BLaER1 treated with 17β-estradiol and CSF1 and Interleukin-3, amounts not matched to agents 10 nM and 100 nM (cell line): Measurements from ENCODE around the gene NOS3.
A peak's percentile ranks its signal among the peaks of the same experiment; 100 is the strongest.

Experiments
- H3K27ac ChIP-seq, 11 experiments: shearing (Covaris generic); formaldehyde crosslinking; 2 replicates each; pipeline ENCODE4 v1.8.1; 2022
- H3K27me3 ChIP-seq, 11 experiments: shearing (Covaris generic); formaldehyde crosslinking; 2 replicates each; pipeline ENCODE4 v1.8.1; 2022
- H3K36me3 ChIP-seq, 11 experiments: shearing (Covaris generic); formaldehyde crosslinking; 2 replicates each; pipeline ENCODE4 v1.8.1; 2022
- H3K4me1 ChIP-seq, 10 experiments: shearing (Covaris generic); formaldehyde crosslinking; 2 replicates each; pipeline ENCODE4 v1.8.1; 2022
- H3K4me2 ChIP-seq, 11 experiments: shearing (Covaris generic); formaldehyde crosslinking; 2 replicates each; pipeline ENCODE4 v1.8.1; 2022
- H3K4me3 ChIP-seq, 10 experiments: shearing (Covaris generic); formaldehyde crosslinking; 2 replicates each; pipeline ENCODE4 v1.8.1; 2022
- H3K9ac ChIP-seq, 11 experiments: shearing (Covaris generic); formaldehyde crosslinking; 2 replicates each; pipeline ENCODE4 v1.8.1; 2022
- H3K9me3 ChIP-seq, 11 experiments: shearing (Covaris generic); formaldehyde crosslinking; replicated peaks in 1 of 11; 2 replicates each; pipeline ENCODE4 v1.8.1; 2022
- H4K20me1 ChIP-seq, 11 experiments: shearing (Covaris generic); formaldehyde crosslinking; 2 replicates each; pipeline ENCODE4 v1.8.1; 2022
- Cebpa-rat ChIP-seq, 11 experiments: shearing (Covaris generic); IDR thresholded peaks; 2 replicates each; pipeline ENCODE4 v1.8.1; 2022

NOS3 gene

GRCh38 chr7:150990416-150991186, at the start of gene NOS3:
TSS of gene NOS3 (plus strand) at chr7:150991017. CDS start at chr7:150993804, 2,787 bp downstream.
- Histone ChIP-seq H3K9ac (peak within 1 kb of the TSS in 7 of 11 experiments; percentile 69 to 80 (median 73); a peak in 10 of 22 replicates), H3K36me3 (peaks cover 0 to 11% (median 0%) of the 10 kb centered on the region in 11 experiments; a peak in 1 of 22 replicates), H3K4me2 (peak within 1 kb of the TSS; percentile 80 to 97 (median 93)), H3K4me3 (peak within 1 kb of the TSS in 2 of 10 experiments; percentile 14 to 38; a peak in 1 of 20 replicates), H4K20me1 (peaks cover 0 to 15% (median 0%) of the 10 kb centered on the region in 11 experiments; a peak in 4 of 22 replicates), H3K4me1 (peaks cover 65 to 77% (median 72%) of the 10 kb centered on the region in 10 experiments), H3K9me3 (peaks cover 17 to 23% (median 20%) of the 10 kb centered on the region in 11 experiments), H3K27ac (peak within 1 kb of the TSS in 8 of 11 experiments; percentile 75 to 91 (median 82); a peak in 13 of 22 replicates), H3K27me3 (no peaks in the 10 kb centered on the region)
- TF ChIP-seq Cebpa-rat (IDR thresholded peaks at IDR 0.05): no peak

- no peaks in the 10 kb centered on the region for H3K36me3 ChIP-seq
- peak overlapping the region; percentile 47 to 89 (median 79) for H3K4me2 ChIP-seq
- H3K4me1 ChIP-seq: peaks cover 61 to 92% (median 81%) of the 10 kb centered on the region in 10 experiments
- H3K27me3 ChIP-seq: 0 out of 22 replicates have a peak, but pooled peaks cover 0 to 8% (median 0%) of the 10 kb centered on the region in 11 experiments
- peaks cover 0 to 22% (median 0%) of the 10 kb centered on the region in 11 experiments; a peak in 6 of 22 replicates for H4K20me1 ChIP-seq
- peak overlapping the region in 2 of 11 experiments; percentile 4 to 37; a peak in 2 of 22 replicates for H3K27ac ChIP-seq
- TF ChIP-seq Cebpa-rat (IDR thresholded peaks at IDR 0.05): no peak
- peak overlapping the region in 2 of 11 experiments; percentile 14 to 33; a peak in 2 of 22 replicates for H3K9ac ChIP-seq
- H3K9me3 ChIP-seq: no peaks in the 10 kb centered on the region
- H3K4me3 ChIP-seq: no peak overlapping the region
These were observed 49.3 kb upstream of the NOS3 start for GRCh38 chr7:150941351-150942000.

GRCh38 chr7:150942001-150942590, 48.7 kb upstream of the NOS3 start:
- TF ChIP-seq Cebpa-rat (IDR thresholded peaks at IDR 0.05): no peak
- H3K36me3 ChIP-seq: no peaks in the 10 kb centered on the region
- peak overlapping the region in 2 of 11 experiments; percentile 14 to 33; a peak in 2 of 22 replicates for H3K9ac ChIP-seq
- peak overlapping the region; percentile 47 to 89 (median 79) for H3K4me2 ChIP-seq
- H3K27ac ChIP-seq: peak overlapping the region in 2 of 11 experiments; percentile 4 to 37; a peak in 2 of 22 replicates
- peaks cover 0 to 24% (median 0%) of the 10 kb centered on the region in 11 experiments; a peak in 6 of 22 replicates for H4K20me1 ChIP-seq
- peaks cover 65 to 90% (median 79%) of the 10 kb centered on the region in 10 experiments for H3K4me1 ChIP-seq
- no peak overlapping the region for H3K4me3 ChIP-seq
- H3K9me3 ChIP-seq: no peaks in the 10 kb centered on the region
- H3K27me3 ChIP-seq: 0 out of 22 replicates have a peak, but pooled peaks cover 0 to 7% (median 0%) of the 10 kb centered on the region in 11 experiments

GRCh38 chr7:150942591-150943452, 48.0 kb upstream of the NOS3 start:
- Histone ChIP-seq H4K20me1 (peaks cover 0 to 24% (median 0%) of the 10 kb centered on the region in 11 experiments; a peak in 6 of 22 replicates), H3K27ac (no peak overlapping the region), H3K4me3 (no peak overlapping the region), H3K9ac (no peak overlapping the region; a peak in 1 of 22 replicates), H3K4me1 (peaks cover 57 to 83% (median 72%) of the 10 kb centered on the region in 10 experiments), H3K36me3 (no peaks in the 10 kb centered on the region), H3K4me2 (peak overlapping the region; percentile 47 to 89 (median 79); a peak in 21 of 22 replicates), H3K27me3 (no peaks in the 10 kb centered on the region), H3K9me3 (no peaks in the 10 kb centered on the region)
- no peak for TF ChIP-seq Cebpa-rat (IDR thresholded peaks at IDR 0.05)

GRCh38 chr7:150943453-150943814, 47.4 kb upstream of the NOS3 start:
- H3K36me3 ChIP-seq: no peaks in the 10 kb centered on the region
- no peak overlapping the region for H3K4me3 ChIP-seq
- peaks cover 51 to 77% (median 66%) of the 10 kb centered on the region in 10 experiments for H3K4me1 ChIP-seq
- no peak overlapping the region for H3K27ac ChIP-seq
- no peak for TF ChIP-seq Cebpa-rat (IDR thresholded peaks at IDR 0.05)
- peaks cover 0 to 24% (median 0%) of the 10 kb centered on the region in 11 experiments; a peak in 6 of 22 replicates for H4K20me1 ChIP-seq
- no peaks in the 10 kb centered on the region for H3K9me3 ChIP-seq
- H3K27me3 ChIP-seq: no peaks in the 10 kb centered on the region
- no peak overlapping the region for H3K9ac ChIP-seq
- H3K4me2 ChIP-seq: peak overlapping the region in 8 of 11 experiments; percentile 73 to 89 (median 80); a peak in 15 of 22 replicates

- H3K4me2 ChIP-seq: peak overlapping the region; percentile 61 to 89 (median 79)
- no peaks in the 10 kb centered on the region for H3K36me3 ChIP-seq
- H3K27me3 ChIP-seq: no peaks in the 10 kb centered on the region
- no peaks in the 10 kb centered on the region for H3K9me3 ChIP-seq
- H3K4me1 ChIP-seq: peaks cover 47 to 69% (median 59%) of the 10 kb centered on the region in 10 experiments
- peak overlapping the region in 2 of 11 experiments; percentile 12 to 38; a peak in 3 of 22 replicates for H3K27ac ChIP-seq
- no peak for TF ChIP-seq Cebpa-rat (IDR thresholded peaks at IDR 0.05)
- no peak overlapping the region for H3K4me3 ChIP-seq
- H4K20me1 ChIP-seq: peaks cover 0 to 24% (median 0%) of the 10 kb centered on the region in 11 experiments; a peak in 6 of 22 replicates
- peak overlapping the region in 3 of 11 experiments; percentile 9 to 56 (median 28); a peak in 5 of 22 replicates for H3K9ac ChIP-seq
These were observed 46.5 kb upstream of the NOS3 start for GRCh38 chr7:150944066-150945042.
